WI38 (cell line): ENCODE measurements around the gene PLB1.

Source experiments
- H3K4me3 ChIP-seq: 2 replicates; pipeline ENCODE4 v1.5.1; 2011; ENCODE audit warnings: low read depth, mild to moderate bottlenecking, control low read depth, low read length
- TF ChIP-seq, protein P1 (sequence below): IDR thresholded peaks from 2 replicates; pipeline ENCODE4 v1.5.1; 2012; ENCODE audit warnings: low read depth, mild to moderate bottlenecking, control low read depth, low read length

The PLB1 gene, protein sequence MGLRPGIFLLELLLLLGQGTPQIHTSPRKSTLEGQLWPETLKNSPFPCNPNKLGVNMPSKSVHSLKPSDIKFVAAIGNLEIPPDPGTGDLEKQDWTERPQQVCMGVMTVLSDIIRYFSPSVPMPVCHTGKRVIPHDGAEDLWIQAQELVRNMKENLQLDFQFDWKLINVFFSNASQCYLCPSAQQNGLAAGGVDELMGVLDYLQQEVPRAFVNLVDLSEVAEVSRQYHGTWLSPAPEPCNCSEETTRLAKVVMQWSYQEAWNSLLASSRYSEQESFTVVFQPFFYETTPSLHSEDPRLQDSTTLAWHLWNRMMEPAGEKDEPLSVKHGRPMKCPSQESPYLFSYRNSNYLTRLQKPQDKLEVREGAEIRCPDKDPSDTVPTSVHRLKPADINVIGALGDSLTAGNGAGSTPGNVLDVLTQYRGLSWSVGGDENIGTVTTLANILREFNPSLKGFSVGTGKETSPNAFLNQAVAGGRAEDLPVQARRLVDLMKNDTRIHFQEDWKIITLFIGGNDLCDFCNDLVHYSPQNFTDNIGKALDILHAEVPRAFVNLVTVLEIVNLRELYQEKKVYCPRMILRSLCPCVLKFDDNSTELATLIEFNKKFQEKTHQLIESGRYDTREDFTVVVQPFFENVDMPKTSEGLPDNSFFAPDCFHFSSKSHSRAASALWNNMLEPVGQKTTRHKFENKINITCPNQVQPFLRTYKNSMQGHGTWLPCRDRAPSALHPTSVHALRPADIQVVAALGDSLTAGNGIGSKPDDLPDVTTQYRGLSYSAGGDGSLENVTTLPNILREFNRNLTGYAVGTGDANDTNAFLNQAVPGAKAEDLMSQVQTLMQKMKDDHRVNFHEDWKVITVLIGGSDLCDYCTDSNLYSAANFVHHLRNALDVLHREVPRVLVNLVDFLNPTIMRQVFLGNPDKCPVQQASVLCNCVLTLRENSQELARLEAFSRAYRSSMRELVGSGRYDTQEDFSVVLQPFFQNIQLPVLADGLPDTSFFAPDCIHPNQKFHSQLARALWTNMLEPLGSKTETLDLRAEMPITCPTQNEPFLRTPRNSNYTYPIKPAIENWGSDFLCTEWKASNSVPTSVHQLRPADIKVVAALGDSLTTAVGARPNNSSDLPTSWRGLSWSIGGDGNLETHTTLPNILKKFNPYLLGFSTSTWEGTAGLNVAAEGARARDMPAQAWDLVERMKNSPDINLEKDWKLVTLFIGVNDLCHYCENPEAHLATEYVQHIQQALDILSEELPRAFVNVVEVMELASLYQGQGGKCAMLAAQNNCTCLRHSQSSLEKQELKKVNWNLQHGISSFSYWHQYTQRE (N-terminal part only)

DNA sequence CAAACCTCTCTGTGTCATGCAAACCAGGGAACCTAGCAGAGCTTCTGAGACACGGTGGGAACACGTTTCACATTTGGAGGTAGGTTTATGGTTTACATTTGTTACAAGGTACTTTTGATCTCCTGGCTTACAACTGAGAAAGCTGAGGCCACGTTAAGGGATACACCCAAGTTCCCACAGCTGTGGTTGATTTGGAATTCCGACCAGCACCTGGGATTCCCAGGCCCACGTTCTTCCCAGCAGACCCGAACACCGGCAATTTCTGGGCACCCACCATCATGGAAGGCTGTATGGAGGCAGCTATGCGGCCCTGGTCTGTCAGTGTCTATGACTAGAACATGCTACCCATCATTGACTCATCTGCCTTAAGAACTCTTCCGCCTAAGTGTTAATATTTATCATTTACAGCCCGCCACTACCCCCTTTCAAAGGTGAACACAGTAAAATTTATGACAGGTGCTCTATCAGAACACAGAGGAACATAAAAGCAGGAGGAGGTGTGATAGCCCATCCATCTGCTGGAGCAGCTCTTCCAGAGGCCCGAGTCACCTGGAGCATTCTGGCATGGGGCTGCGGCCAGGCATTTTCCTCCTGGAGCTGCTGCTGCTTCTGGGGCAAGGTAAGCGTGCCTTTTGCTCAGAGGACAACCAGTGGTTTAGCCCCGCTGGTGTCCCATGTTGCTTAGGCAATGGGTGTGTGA, at the start of gene PLB1:
PLB1 (plus strand) TSS at position 510 of the 700 bp plus-strand sequence; CDS start at position 565, 55 bp downstream.
- TF ChIP-seq, protein P1, sequence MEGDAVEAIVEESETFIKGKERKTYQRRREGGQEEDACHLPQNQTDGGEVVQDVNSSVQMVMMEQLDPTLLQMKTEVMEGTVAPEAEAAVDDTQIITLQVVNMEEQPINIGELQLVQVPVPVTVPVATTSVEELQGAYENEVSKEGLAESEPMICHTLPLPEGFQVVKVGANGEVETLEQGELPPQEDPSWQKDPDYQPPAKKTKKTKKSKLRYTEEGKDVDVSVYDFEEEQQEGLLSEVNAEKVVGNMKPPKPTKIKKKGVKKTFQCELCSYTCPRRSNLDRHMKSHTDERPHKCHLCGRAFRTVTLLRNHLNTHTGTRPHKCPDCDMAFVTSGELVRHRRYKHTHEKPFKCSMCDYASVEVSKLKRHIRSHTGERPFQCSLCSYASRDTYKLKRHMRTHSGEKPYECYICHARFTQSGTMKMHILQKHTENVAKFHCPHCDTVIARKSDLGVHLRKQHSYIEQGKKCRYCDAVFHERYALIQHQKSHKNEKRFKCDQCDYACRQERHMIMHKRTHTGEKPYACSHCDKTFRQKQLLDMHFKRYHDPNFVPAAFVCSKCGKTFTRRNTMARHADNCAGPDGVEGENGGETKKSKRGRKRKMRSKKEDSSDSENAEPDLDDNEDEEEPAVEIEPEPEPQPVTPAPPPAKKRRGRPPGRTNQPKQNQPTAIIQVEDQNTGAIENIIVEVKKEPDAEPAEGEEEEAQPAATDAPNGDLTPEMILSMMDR: no peak

DNA sequence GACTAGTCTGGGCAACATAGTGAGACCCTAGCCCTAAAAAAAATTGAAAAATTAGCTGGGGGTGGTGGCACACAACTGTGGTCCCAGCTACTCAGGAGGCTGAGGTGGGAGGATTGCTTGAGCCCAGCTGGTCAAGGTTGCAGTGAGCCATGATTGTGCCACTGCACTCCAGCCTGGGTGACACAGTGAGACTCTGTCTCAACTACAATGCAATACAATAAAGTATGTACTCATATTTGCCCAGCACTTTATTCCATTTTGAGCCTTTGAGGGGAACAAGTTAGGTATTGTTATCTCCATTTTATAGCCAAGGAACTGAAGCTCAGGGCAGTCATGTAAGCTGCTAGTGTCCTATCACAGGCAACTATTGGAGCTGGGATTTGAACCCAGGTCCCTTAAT, 49.3 kb upstream of the PLB1 start:
- no peak overlapping the region for H3K4me3 ChIP-seq
- TF ChIP-seq, protein P1: no peak

More for the DNA sequence above, at the start of gene PLB1:
- H3K4me3 ChIP-seq: no peak within 1 kb of the TSS

DNA sequence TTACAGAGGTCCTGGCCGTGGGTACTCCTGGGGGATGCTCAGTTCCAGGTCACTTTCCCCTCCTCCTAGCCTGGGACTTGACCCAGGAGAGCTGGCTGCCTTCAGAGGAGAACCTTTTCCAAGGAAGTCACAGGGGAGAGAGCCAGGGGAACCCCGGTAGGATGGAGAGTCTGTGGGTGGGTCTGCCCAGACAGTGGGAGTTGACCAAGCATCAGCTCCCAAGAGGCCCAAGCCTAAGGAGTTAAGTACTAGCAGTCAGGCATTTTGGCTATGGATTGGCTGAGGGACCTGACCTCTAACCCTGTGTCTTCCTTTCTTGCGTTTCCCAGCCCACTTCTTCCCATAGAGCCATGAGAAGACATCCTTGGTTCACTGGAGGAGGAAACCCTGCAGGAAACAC, 48.8 kb upstream of the PLB1 start:
- TF ChIP-seq, protein P1: no peak; the same call in 1 of the 2 replicates
- no peak overlapping the region for H3K4me3 ChIP-seq

DNA sequence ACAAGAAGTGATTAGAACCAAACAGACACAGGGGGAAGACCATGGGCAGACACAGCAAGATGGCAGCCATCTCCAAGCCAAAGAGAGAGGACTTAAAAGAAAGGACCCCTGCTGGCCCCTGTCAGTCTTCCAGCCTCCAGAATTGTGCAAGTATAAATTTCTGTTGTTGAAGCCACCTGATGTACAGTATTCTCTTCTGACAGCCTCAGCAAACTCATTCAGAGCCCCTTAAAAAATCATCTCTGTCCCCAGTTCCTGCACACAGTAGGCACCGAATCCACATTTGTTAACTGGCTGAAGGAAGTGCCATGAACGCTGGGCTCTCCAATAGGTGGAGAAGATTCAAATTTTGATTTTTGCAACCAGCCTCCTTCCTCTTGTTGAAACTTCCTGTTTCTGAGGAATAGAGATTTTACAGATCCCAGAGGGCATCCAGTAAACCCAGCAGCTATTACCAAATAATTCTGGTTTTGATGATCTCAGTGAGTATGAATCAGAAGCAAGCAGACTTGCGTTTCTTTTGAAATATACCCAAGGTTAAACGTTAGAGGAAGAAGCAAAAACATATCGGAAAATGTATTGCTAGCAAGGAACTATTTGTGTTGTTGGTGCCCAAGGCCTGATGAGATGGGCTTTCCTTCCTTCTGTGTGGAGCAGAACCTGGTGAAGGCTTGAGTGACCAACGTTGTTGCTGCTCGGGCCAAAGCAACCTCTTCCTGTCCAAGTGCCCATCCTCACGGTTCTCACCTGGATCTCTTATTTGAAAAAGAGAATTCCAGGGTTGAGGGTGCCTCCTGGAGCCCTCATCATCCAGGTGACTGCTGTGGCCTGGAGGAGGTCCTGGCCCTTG, 47.7 kb upstream of the PLB1 start:
- H3K4me3 ChIP-seq: no peak overlapping the region
- TF ChIP-seq, protein P1: no peak

DNA sequence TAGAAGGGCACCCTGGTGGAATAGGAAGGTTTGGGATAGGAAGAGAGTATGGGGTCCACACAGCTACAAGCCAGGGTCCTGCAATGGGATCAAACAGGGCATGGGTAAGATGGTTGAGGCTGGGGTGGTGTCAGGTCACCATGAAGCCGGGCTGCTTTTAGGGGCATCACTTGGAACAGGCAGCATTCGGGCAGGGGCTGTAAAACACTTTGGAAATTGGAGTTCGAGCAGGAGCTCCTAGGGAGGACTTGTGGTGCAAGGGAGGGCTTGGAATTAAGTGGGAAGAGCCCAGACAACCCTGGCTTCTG, 47.1 kb upstream of the PLB1 start:
- H3K4me3 ChIP-seq: no peak overlapping the region
- TF ChIP-seq, protein P1: no peak

DNA sequence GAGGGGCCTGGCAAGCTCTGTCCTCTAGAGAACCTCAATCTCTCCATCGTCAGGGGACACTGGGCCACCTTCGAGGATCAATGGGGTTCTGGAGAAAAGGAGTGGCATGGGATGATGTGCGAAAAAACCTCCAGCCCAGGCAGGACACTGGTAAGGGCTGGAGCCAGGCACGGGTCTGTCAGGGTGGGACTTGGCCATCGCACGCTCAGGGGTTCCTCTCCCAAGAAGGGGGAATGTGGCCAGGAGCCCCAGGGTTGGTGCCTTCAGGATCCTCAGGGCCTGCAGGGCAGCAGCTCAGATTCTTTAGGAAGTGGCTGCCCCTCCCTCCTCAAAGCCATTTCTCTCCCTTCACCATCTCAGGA, 46.8 kb upstream of the PLB1 start:
- H3K4me3 ChIP-seq: no peak overlapping the region
- TF ChIP-seq, protein P1: no peak
